Stimulated activated CD8-positive, alpha-beta memory T cell treated with anti-CD3 and anti-CD28 coated beads, Interleukin-15, amount 100 ng/mL, for 48 hours (primary cell): ENCODE measurements around the gene SH3BP2.

Experiments used
- DNase-seq, 2 donors: peaks; one replicate each; pipeline ENCODE4 v3.0.0-alpha.2; 2020; ENCODE audit warnings: low read depth in 2 of 2

The SH3BP2 gene

DNA sequence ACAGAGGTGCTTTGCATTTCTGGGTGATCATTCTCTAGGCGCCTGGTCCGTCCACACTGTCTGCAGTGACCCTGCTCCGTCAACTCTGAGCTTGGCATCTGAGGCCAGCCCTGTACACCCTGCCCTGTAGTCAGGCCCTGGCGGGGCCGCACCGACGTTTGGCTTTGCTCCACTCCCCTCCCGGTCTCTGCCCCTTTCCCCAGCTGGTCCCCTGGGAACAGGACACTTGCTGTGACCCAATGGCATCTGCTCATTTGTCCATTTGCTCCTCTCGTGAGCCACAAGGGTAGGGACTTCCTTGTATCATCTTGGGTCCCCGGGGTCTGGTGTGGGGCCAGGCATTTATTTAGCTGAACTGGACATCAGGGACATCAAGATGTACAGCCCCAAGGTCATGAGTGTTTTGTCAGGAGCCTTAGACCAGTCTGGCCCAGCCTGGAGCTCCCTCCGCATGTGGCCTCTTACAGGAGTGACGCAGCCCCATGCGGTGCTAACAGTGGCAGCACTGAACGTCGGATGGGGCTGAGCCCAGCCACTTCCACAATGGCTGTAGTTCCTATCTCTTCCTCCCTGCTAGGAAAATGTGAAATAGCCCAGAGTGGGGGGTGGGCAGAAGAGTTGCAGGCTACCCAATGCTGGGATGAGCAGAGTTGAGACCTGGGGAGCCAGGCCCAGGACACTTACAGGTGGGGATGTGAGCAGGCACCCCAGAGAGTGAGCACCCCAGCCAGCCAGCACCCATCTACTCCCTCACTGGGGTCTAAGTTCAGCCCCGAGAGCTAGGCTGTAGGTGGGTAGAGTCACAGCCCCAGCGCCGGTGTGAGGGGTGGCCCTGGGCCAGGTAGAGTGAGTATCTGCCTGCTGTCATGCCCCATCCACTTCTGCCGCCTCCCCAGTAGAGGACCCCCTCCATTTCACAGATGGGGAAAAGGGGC, 2.0 kb upstream of the SH3BP2 start:
- DNase-seq, result no peak

DNA sequence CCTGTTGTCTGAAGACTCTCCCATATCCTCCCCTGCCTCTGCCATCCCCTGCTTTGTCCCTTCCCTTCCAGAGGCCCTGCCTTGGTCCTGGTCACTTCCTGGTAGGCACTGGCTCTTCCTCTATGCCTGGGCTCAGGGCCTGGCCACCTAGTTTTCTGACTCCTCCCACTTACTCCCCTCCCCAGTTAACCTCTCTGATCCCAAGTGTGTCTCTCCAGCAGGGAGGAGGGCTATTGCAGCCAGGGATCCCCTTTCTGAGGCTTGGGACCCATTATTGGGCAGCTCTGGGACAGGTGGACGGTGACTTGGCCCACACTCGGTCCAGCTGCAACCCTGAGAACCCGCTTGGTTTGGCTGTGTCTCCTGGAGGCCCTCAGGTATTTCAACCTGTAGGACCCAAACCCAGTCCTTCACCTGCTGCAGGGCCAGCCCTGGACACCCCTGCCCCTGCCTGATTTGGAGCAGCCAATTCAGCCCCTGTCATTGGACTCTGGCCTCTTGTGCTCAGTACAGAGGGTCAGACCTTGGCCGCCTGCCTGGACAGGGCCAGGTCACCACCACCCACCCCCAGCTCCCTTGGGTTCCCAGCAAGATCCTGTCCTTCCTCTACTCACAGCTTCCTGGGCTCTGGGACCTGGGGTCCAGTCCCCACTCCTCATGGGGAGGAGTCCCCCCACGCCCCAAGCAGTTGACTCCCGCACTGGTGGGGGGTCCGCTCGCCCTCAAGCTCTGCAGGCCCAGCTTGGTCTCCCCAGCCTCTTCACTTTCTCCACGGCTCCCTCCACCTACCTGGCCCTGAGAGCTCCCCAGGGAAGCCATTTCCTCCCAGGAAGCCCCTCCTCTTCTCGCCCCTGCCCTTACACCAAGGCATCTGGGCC, 1.1 kb upstream of the SH3BP2 start:
- DNase-seq, result no peak

DNA sequence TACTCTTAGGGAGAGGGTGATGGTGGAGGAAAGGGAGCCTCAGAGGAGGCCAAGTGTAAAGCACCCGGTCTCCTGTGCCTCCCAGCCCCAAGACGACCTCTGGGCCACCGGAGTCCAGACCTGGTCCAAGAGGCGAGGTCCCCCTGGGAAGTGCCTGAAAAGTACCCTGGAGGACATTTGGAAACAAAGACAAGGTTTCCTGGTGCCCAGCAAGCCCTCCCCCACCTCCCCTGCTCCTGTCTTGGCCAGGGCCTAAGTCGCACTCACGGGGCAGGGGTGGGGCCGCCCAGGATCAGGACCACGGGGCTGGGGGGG, 532 bp upstream of the SH3BP2 start:
- no peak for DNase-seq

DNA sequence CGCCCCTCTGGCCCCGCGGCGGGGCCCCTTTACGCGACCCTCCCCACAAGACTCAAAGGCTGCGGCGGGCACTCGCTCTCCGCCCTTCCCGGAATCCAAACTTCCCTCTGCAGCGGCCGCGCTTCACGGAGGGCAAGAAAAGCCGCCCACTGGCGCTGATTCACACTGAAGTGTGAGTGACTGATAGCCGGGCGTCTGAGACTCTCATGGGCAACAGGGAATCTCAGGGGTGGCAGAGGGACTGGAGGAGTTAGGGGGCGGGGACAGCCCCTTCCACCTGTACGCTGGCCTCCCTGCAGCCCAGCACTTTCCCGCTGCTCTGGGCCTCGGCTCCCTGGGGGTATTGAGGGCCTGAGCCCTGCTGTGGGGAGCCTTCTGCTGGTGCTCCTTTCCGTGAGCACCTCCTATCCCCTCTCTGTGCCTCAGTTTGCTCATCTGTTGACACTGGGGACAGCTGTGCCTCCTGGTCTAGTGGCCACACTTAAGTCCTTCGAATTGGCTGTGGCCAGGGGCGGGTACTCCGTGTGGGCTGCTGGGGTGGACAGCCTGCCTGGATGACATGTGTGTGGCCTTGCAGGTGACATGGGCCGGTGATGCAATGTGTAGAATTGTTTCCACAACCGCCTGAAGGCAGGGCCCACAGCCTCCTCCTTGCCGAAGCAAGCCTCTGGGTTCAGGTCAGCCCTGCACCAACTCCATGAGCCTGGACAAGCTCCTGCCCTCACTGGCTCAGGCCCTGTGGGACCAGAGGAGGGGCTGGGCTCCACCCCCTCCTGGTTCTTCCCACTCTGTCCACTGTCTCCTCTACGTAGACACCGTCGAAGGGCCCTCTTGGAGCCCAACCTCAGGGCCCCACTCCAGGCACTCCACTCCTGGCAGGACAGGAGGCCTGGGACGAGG, 951 bp downstream of the SH3BP2 start:
- DNase-seq, result peak in 1 of 2 donors; percentile 49

DNA sequence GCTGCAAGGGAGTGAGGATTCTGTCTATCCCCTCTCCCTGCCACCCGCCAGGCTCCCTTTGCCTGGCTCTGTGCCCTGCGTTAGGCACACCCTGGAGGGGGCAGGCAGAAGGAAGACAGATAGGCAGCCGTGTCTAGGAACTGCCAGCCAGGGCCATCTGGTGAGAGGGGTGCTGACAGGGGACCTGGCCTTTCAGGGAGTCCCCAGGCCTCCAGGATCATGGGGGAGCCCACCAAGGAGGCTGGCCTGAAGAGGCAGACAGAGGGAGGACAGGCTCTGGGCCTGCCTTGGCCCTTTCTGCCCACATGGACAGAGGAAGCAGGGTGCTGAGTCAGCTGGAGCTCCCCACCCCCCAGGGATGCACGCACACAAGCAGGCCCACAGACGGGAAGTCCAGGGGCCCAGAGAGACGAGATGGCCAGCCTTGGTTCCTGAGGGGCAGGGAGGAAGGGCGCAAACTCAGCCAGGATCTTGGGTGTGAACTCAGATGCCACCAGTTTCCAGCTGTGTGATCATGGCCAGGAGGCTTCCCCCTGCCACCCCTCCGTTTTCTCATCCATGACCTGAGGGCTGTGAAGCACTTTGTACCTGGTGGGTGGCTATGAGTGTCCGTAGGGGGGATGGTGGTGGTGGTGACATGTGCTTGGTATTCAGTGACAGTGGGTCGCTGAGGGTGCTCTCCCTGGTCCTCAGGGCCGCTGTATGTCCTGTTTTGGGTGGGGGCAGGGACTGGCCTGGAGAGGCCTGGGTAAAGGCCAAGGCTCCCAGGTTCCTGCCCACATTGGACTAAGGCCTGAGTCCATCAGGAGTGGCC, 1.8 kb downstream of the SH3BP2 start:
- DNase-seq, result no peak

DNA sequence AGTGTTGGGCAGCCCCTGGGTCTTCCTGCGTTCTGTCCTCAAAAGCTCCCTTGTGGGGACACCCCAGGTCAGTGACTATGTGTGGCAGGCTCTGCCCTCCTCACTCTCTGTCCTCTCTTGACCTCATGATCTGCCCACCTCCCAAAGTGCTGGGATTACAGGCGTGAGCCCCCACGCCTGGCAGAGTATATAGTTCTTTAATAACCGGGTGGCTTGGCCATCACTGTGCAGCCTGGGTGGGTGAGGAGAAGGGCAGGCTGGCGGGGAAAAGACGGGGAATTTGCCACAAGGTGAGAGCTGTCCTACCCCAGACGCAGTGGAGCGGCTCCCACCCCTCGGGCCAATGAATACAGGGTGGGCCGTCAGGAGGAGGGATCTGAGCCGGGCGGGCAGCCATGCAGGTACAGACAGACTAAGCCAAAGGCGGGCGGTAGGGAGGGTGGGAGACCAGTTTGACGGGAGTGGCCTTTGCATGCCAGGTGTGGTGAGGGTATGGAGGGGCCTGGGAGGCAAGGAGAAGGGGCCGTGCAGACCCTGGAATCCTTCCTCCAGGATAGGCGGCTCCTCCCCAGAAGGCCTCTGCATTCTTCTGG, 2.5 kb downstream of the SH3BP2 start:
- DNase-seq, result no peak

DNA sequence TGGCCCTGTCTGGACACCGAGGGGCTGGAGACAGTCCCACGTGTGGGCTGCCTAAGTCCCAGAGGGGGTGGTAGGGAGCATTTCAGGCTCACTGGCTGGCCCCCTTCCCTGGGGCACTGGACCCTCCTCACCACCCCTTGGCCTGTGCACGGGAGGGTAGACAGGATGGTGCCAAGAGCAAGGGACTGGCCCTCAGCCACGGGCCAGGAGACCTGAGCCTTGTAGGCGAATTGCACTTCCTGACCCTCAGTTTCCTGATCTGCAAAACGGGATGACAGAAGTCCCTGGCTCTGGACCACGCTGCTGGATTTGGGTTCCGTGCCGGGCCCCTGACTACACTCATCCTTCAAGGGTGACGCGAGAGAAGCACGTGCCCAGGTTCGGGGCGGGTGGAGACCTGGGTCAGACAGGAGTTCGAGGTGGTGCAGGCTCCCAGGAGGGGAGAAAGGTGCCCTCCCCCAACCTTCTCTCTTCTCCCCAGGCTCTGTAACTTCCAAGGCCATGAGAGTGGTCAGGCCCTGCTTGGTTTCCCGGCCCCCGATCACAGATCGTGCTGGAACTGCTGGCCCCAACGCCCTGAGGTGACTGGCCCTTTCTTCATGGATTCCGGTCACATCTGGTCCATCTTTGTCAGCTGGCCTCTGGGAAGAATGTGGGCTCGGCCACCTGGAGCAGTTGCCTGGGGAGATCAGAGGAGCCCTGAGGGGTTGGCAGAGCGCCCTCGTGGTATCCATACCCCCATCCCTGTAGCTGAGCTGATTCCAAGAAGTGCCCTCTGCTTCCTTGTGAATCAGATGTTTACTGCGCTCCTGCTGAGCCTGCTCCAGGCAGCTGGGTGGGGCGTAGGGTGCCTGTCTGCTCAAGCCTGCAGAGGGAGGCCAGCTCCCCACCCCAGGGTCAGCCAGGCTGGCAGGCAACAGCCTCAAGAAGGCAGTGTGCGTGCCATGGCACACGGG, 3.3 kb downstream of the SH3BP2 start:
- DNase-seq, result no peak

DNA sequence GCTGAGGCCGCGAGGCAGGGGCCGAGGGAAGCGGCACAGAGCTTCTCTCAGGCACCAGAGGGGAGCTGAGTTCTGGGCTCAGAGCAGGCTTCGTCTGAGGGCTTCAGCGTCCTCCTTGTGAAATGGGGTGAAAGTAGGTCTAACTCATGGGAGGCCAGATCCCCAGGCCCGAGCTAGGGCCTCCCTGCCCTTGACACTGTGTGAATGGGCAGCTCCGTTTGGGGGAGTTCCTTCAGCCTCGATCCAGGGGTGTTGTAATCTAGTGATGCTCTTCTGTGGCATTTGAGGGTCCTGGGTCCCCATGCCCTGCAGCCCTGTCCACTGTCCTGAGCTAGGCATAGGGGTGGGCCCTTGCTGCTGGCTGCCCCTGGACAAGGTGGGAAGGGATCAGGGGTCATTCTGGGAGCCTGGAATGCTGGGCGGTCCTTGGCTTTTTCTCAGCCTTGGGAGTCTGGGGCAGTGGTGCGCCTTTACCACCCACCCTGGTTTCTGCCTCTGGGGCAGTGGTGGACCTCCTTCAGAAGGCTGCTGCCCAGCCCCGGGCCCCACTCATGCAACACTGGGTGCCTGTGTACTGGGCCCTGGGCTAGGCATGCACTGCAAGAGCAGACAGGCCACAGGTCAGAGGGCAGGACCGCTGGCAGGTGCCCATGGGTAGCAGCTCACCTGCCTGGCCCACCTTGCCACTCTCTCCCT, 4.1 kb downstream of the SH3BP2 start:
- no peak for DNase-seq

DNA sequence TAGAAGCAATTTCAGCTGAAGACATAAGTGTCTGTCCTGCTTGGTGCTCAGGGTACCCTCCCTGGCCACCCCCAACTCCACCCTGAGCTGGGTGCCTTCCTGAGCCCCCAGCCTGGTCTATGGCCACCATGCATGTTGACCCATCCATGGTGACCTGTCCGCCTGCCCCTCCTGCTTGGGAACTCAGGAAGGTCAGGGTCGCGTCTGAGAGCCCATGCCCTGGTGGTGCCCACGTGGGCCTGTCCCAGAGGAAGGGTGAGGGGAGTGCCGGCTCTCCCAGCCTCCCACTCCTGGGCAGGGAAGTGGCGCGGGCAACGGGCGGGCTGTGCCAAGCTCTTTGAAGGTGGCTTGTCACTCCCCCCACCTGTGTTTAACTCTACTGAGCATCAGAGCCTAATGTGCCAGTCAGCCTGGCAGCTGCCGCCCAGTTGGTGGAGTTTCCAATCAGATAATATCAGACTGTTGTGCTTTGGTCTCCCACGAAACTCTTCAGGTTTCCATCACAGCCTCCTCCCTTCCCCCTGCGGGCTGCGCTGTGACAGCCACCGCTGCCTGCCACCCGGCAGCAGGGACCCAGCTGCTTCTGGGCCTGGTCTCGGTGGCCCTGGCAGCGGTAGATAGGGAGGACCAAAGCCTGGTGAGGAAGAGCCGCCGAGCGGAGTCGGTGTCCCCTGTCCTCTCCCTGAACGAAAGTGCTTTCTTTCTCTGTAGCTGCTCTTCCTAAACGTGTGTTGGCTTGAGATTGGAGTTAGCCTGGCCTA, 4.8 kb downstream of the SH3BP2 start:
- DNase-seq, result no peak

DNA sequence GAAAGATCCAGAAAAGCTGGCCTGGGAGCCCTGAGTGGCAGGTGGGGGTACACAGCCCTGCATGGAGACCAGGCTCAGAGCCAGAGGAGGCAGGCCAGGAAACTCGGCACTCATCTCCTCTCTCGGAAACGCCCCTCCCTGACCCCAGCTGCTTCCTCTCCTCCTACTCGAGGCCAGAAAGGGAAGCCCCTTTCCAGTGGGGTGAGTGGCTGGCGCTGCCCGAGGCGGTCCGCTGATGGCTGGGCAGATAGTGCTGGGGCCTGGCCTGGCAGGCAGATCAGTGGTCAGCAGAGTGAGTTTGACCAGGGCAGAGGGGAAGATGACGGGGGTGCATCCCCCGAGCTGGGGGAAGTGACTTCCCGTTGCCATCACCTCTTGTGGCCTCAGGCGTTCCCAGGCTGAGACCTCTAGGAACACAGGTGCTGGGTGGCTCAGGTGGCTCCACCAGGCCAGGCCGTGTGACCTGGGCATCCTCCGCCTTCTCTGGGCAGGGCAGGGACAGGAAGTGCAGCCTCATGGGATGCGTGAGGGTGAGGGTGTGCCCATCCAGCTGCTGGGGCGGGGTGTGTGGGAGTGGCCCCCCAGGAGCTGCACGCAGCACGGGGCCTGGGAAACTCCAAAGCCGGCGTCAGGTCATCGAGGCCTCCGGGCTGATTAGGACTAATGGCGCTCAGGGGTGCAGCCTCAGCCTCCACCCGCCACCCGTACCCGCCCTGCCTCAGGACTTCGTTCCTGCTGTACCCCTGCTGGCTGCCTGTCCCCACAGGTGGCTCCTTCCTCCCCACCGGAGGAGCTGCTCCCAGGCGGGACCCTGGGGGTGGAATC, 5.7 kb downstream of the SH3BP2 start:
- peak in 1 of 2 donors; percentile 56 for DNase-seq

DNA sequence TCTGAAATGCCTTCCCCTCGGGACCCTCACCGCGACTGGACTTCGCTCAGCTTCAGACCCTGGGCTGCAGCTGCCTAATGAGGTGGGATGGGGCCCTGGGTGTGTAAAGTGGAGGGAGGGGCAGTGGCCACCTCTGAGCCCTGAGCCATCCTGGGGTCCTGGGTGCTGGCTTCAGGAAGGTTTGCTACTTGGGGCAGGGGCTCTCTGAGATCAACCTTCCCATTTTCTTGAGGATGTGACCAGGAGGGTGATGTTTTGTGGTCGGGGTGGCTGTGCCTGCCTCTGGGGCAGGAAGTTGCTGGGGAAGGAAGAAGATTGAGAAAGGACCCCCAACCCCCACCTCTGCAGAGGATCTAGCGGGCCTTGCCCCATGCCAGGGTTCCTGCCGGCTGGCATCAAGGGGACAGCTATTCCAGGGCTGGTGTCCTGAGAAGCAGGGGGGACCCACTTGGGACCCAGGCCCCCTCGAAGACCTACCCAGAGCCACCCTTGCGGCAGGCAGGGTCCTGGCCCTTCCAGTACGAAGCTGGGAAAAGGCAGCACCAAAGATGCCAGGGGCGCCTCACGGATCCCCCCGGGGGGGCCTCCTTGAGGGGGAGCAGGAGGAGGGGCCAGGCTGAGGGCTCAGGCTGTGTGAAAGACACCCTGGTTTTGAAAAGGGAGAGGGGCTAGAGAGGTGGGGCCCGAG, 6.5 kb downstream of the SH3BP2 start:
- no peak for DNase-seq

DNA sequence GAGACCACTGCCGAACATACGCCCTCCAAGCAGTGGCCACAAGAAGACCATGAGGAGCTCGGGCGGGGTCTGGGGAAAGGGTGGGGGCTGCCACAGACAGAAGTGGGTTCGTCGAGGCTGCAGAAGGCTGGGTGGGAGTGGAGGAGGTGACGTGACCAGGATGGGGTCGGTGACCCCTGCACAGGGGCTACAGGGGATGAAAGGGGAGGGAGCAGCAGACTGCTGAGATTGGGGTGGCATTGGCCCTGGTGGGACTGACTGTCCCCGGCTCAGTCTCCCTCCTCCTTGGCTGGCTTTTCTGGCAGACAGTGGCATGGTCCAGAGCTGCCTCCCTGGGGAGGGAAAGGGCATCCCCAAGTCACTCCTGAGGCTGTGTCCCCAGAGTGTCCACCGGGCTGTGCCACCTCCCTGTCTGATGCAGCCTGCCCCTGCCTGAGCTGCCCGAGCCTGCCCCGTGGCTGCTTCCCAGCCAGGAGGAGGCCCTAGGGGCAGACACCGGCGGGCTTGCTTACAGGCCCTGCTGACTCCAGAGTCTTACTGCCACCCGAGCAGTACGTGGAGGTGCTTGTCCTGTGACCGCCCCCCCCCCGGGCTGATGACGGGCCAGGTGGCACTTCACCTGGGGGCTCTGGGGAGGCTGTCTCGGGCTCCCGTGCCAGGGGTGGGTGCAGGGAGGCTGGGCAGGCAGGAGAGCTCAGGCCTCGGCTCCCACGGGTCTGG, 7.2 kb downstream of the SH3BP2 start:
- DNase-seq, result no peak

DNA sequence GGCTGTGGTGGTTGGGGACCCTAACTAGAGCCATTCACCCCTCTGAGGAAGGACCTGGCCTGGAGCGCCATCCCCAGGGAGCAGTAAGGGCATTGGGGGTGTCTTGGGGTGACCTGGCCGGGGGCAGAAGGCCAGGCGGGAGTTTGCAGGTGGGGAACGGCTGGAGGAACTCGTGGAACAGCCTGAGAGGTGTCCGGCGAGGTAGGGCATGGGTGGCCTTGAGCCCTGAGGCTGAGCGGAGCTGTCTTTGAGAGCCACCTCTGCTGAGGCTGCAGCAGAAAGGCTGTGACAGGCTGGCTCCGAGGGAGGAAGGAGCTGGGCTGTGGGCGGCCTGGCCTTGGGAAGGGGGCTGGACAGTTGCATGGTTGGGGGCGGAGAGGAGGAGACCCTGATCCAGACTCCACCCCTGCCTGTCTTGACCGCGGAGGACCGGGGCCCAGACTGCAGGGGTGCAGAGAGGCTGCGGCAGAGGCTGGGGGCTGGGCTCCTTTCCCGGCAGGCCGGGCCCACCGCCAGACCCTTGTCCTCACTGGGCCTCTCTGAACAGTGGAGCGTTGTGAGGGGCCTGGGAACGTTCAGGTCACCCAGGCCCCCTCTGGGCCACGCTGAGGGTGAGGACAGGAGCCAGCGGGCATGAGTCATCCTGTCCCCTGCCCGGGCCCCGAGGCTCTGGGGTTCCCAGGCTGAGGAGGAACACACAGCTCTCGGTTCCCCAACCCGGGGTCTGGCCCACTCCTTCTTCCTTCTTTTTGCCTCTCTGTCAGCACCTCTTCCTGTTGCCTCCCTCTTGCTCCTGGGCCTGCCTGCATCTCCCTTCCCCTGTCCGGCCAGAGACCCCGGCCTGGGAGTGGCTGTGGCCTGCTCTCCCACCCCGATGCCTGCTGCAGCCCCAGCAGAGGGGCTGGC, 8.1 kb downstream of the SH3BP2 start:
- no peak for DNase-seq

DNA sequence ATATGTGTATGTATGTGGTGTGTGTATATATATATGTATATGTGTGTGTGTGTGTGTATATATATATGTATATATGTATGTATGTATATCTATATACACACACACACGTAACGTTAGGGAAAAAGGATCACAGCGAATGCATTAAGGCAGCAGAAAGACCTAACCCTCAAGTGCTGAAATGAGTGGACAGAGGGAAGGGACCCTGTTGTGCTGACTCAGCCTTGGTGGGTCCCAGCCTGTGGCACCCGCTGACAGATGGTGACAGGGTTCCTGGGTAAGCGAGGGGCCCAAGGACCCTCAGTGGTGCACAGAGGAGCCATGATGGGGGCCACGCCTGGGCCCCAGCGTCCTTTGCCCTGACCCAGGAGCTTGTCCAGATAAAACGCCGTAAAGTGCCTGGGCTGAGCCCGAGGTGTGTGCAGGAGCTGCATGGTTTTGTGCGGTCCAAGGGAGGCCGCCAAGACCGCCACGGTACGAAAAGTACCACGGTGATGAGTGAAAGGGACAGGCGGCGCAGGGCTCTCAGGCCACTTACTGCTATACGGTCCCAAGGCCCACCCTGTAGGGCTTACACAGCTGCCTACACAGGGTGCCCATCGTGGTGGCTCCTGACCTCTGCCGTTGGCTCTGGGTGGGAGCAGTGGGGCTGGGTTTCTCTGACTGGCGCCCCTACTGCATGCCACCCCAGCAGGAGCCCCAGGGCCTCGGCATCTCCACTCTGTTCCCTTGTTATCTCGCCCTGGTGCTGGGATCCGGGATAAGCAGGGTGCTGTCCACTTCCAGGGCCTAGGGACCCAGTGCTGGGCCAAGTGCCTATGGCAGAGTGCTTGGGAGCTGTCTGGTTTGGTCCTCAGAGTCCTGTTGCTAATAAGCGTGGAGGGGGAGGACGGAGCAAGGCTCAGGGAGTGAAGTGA, 10.0 kb downstream of the SH3BP2 start:
- DNase-seq, result no peak
